HCT116 (cell line): ENCODE measurements around the gene LEMD1. TPM values are rescaled to one million over a fixed set of nuclear protein-coding genes. Genes with fewer than 3 reads are reported as not detected.

ENCODE experiments used
- ATAC-seq: fragments of 200-7000 bp; cut with Tn5 transposase; 2 replicates; pipeline ENCODE4 v1.9.1; 2020; ENCODE audit warnings: mild to moderate bottlenecking, moderate library complexity
- BruUV-seq: library from RNA; stranded (reverse); fragments of 400-500 nt; replicated peaks from 2 replicates; lab custom pipeline; 2021; lab: Mats Ljungman, UMichigan
- CTCF ChIA-PET: fragments of 300-600 bp; sonication (Branson Sonifier 250); formaldehyde crosslinking; loops from one replicate; lab custom pipeline; 2021; ENCODE audit warnings: antibody characterized with exemption; lab: Charles Lee
- POLR2A ChIA-PET: fragments of 300-600, 350-600 bp; sonication (Branson Sonifier 250); formaldehyde crosslinking; loops from one replicate; lab custom pipeline; 2021; ENCODE audit warnings: antibody characterized with exemption; lab: Charles Lee
- RAD21 ChIA-PET, 2 experiments: fragments of 300-600 bp; sonication (Branson Sonifier 250); formaldehyde crosslinking; loops; one replicate each; lab custom pipeline; 2023; ENCODE audit warnings: low total read pairs in 2 of 2; ENCODE audit not compliant: uncharacterized antibody in 2 of 2, unreplicated experiment in 2 of 2, low non-redundant PET in 1 of 2; lab: Charles Lee
- DNase-seq: peaks from one replicate; pipeline ENCODE4 v3.0.0-alpha.2; 2010; ENCODE audit warnings: low read depth, low spot score
- H2AFZ ChIP-seq: fragments of 200-600 bp; shearing (Covaris generic), sonication (generic); 2 replicates; pipeline ENCODE4 v1.6.1; 2017; ENCODE audit warnings: low read depth, mixed run types, mixed read lengths, antibody characterized with exemption, low read length; ENCODE audit not compliant: poor library complexity, severe bottlenecking
- H3K27ac ChIP-seq: 2 replicates; pipeline ENCODE4 v1.5.1; 2012; ENCODE audit warnings: low read depth, low read length
- H3K27me3 ChIP-seq: fragments of 200-600 bp; sonication (generic); 2 replicates; pipeline ENCODE4 v1.6.1; 2016; ENCODE audit warnings: mixed run types, low read length, mixed read lengths; ENCODE audit not compliant: insufficient read depth
- H3K36me3 ChIP-seq, 2 experiments: fragments of 200-500 bp in 1 of 2; fragments of 200-600 bp in 1 of 2; sonication (Bioruptor generic) in 1 of 2; sonication (generic) in 1 of 2; 2 replicates each; pipeline versions ENCODE4 v1.5.1 to v1.6.1; 2014 to 2016; ENCODE audit warnings: low read length in 2 of 2, inconsistent platforms in 1 of 2, mixed read lengths in 1 of 2, mixed run types in 1 of 2; ENCODE audit not compliant: insufficient read depth in 2 of 2, control insufficient read depth in 1 of 2
- H3K4me1 ChIP-seq, 2 experiments: fragments of 200-600 bp in 1 of 2; sonication (generic) in 1 of 2; 2 replicates each; pipeline versions ENCODE4 v1.5.1 to v1.6.1; 2012 to 2017; ENCODE audit warnings: low read length in 2 of 2, inconsistent platforms in 1 of 2, mild to moderate bottlenecking in 1 of 2, mixed read lengths in 1 of 2, mixed run types in 1 of 2, moderate library complexity in 1 of 2; ENCODE audit not compliant: insufficient read depth in 2 of 2, control insufficient read depth in 1 of 2
- H3K4me2 ChIP-seq: fragments of 200-600 bp; sonication (generic); 2 replicates; pipeline ENCODE4 v1.6.1; 2017; ENCODE audit warnings: mixed run types, low read length, mixed read lengths
- H3K4me3 ChIP-seq, 2 experiments: fragments of 200-600 bp in 1 of 2; sonication (generic) in 1 of 2; replicated peaks in 1 of 2; 2 replicates each; pipeline ENCODE4 v1.5.1; 2011 to 2016; ENCODE audit warnings: low read length in 2 of 2, control low read depth in 1 of 2, low read depth in 1 of 2, mild to moderate bottlenecking in 1 of 2, mixed read lengths in 1 of 2, mixed run types in 1 of 2
- H3K79me2 ChIP-seq: fragments of 200-600 bp; sonication (generic); 2 replicates; pipeline ENCODE4 v1.6.1; 2017; ENCODE audit warnings: mild to moderate bottlenecking, mixed run types, low read length, moderate library complexity, mixed read lengths; ENCODE audit not compliant: insufficient read depth
- H3K9ac ChIP-seq: fragments of 200-600 bp; sonication (generic); 2 replicates; pipeline ENCODE4 v1.6.1; 2016; ENCODE audit warnings: low read length, mixed read lengths
- H3K9me2 ChIP-seq: fragments of 200-600 bp; sonication (generic), shearing (Covaris generic); 2 replicates; pipeline ENCODE4 v1.6.1; 2017; ENCODE audit warnings: mixed run types, mild to moderate bottlenecking, moderate library complexity; ENCODE audit not compliant: insufficient read depth
- H3K9me3 ChIP-seq, 2 experiments: fragments of 200-500 bp in 1 of 2; fragments of 200-600 bp in 1 of 2; sonication (Bioruptor generic) in 1 of 2; sonication (generic) in 1 of 2; 2 replicates each; pipeline ENCODE4 v1.6.1; 2014 to 2017; ENCODE audit warnings: low read length in 2 of 2, mixed read lengths in 2 of 2, inconsistent platforms in 1 of 2, low read depth in 1 of 2, mild to moderate bottlenecking in 1 of 2, mixed run types in 1 of 2, moderate library complexity in 1 of 2; ENCODE audit not compliant: control insufficient read depth in 1 of 2, insufficient read depth in 1 of 2
- H4K20me1 ChIP-seq: fragments of 200-600 bp; sonication (generic), shearing (Covaris generic); 2 replicates; pipeline ENCODE4 v1.6.1; 2017; ENCODE audit warnings: mixed run types, mild to moderate bottlenecking, moderate library complexity; ENCODE audit not compliant: insufficient read depth
- ATF3 ChIP-seq: IDR thresholded peaks from 2 replicates; pipeline ENCODE4 v1.6.1; 2012
- CBX3 ChIP-seq: IDR thresholded peaks from 2 replicates; pipeline ENCODE4 v1.6.1; 2012; ENCODE audit warnings: low read depth
- EGR1 ChIP-seq: IDR thresholded peaks from 2 replicates; pipeline ENCODE4 v1.6.1; 2012; ENCODE audit warnings: low read depth
- EZH2phosphoT487 ChIP-seq: fragments of 200-600 bp; IDR thresholded peaks from 2 replicates; pipeline ENCODE4 v1.6.1; 2018; ENCODE audit warnings: antibody characterized with exemption, borderline replicate concordance
- JUND ChIP-seq: IDR thresholded peaks from 2 replicates; pipeline ENCODE4 v1.6.1; 2012
- MAX ChIP-seq: IDR thresholded peaks from 2 replicates; pipeline ENCODE4 v1.6.1; 2012
- POLR2AphosphoS5 ChIP-seq: IDR thresholded peaks from 2 replicates; pipeline ENCODE4 v1.6.1; 2011; ENCODE audit warnings: mild to moderate bottlenecking, low read depth, low read length, moderate library complexity
- RAD21 ChIP-seq: IDR thresholded peaks from 2 replicates; pipeline ENCODE4 v1.6.1; 2012; ENCODE audit warnings: low read depth, mild to moderate bottlenecking
- SIN3A ChIP-seq: IDR thresholded peaks from 2 replicates; pipeline ENCODE4 v1.6.1; 2012; ENCODE audit warnings: low read depth
- SP1 ChIP-seq: IDR thresholded peaks from 2 replicates; pipeline ENCODE4 v1.6.1; 2012; ENCODE audit warnings: low read depth
- TCF7L2 ChIP-seq: IDR thresholded peaks from 2 replicates; pipeline ENCODE4 v1.7.0; 2011; ENCODE audit warnings: borderline replicate concordance, inconsistent platforms; ENCODE audit not compliant: insufficient read depth, insufficient read length; ENCODE audit errors: extremely low read depth
- YY1 ChIP-seq: IDR thresholded peaks from 2 replicates; pipeline ENCODE4 v1.6.1; 2011; ENCODE audit warnings: low read length, low read depth, moderate library complexity, mild to moderate bottlenecking; ENCODE audit not compliant: insufficient replicate concordance; ENCODE audit errors: extremely low read depth
- ZNF274 ChIP-seq: fragments of 200-500 bp; sonication (Bioruptor generic); IDR thresholded peaks from 2 replicates; pipeline ENCODE4 v1.6.1; 2014; ENCODE audit warnings: mild to moderate bottlenecking, low read depth, low read length, inconsistent platforms
- intact Hi-C: fragments of 100-400 bp; cut with micrococcal nuclease; formaldehyde crosslinking; loops from 2 replicates; pipeline ENCODE4 v1.10.0; 2022
- total RNA-seq: library from RNA; stranded (reverse); gene quantifications from one replicate; pipeline ENCODE4 v1.2.1, GENCODE V29; 2021; ENCODE audit not compliant: unreplicated experiment
- TF ChIP-seq, protein P1 (sequence below), 3 experiments: fragments of 200-600 bp in 1 of 3; sonication (generic) in 1 of 3; IDR thresholded peaks in 2 of 3; conservative IDR thresholded peaks in 1 of 3; 2 replicates each; pipeline ENCODE4 v1.5.1; 2012 to 2017; ENCODE audit warnings: low read depth in 2 of 3, low read length in 2 of 3, antibody characterized with exemption in 1 of 3, borderline replicate concordance in 1 of 3, control low read depth in 1 of 3, mild to moderate bottlenecking in 1 of 3, mixed read lengths in 1 of 3, mixed run types in 1 of 3, moderate library complexity in 1 of 3; ENCODE audit not compliant: insufficient read depth in 1 of 3

The LEMD1 gene
- total RNA-seq, 1 experiment from 2014 or later, result 11.9 TPM

- POLR2A ChIA-PET, result no interaction called here
- RAD21 ChIA-PET, result interaction anchor here in 1 of 2 experiments (2.0 kb wide), 1 partner anchor 53 kb away, joined by 7 read pairs; no protein-coding TSS in a partner anchor
These were observed 10.3 kb upstream of the LEMD1 start for GRCh38 chr1:205432116-205432515.

DNA sequence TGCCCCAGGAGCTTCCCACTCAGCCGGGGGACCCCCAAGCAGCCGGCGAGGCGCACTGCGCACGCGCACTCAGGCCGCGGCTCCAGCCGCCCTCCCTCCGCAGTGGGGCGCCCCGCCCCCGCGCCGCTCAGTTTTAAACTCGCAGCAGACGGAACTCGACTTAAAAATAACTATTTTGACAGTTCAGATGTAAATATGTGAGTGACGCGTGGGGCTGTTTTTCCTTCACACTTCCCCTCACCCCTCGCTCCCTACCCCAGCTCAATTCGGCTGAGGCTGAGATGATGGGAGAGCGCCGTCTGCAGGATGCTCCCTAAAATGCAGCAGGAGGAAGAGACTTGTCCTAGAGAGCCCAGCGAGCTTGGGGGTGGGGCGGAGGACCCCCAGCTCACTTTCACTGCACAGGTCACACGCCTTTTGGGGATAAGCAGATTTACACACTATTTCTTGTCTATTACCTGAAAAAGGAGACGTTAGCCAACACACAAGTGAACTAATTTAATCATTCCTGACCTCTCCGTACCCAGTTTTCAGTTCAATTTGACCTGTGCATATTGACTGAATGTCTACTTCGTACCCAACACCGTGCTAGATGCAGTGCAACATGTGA is 8.9 kb upstream of the LEMD1 start:
- Histone ChIP-seq H4K20me1 (no peaks in the 10 kb centered on the region), H3K9ac (no peak overlapping the region), H3K4me3 (peak overlapping the region; percentile 24 to 47), H3K4me2 (peak overlapping the region; percentile 71), H3K4me1 (peaks cover 0 to 16% of the 10 kb centered on the region in 2 experiments; a peak in 1 of 4 replicates), H3K9me3 (no peaks in the 10 kb centered on the region), H3K27me3 (no peaks in the 10 kb centered on the region), H3K27ac (no peak overlapping the region), H2AFZ (no peak overlapping the region), H3K79me2 (no peaks in the 10 kb centered on the region), H3K36me3 (no peaks in the 10 kb centered on the region)
- intact Hi-C loops, result no loop called here
- CTCF ChIA-PET, result interaction anchor here (0.6 to 2.6 kb wide), 13 partner anchors 10 to 159 kb away, joined by 3 to 24 read pairs (median 6); no protein-coding TSS in a partner anchor
- peak; percentile 81 for ATAC-seq
- DNase-seq, result no peak
- RAD21 ChIA-PET, result interaction anchor here (1.1 to 2.0 kb wide), 3 partner anchors 34 to 55 kb away, joined by 3 to 7 read pairs (median 3); no protein-coding TSS in a partner anchor
- POLR2A ChIA-PET, result interaction anchor here (1.6 kb wide), 1 partner anchor 10 kb away, joined by 12 read pairs; no protein-coding TSS in a partner anchor
- BruUV-seq, result no TSS peak
- TF ChIP-seq SP1, result no peak
- peak; percentile 80 for TF ChIP-seq EGR1
- TF ChIP-seq ATF3, result no peak
- TF ChIP-seq POLR2AphosphoS5, result peak; percentile 22; the same call in 1 of the 2 replicates
- TF ChIP-seq YY1, result no peak
- peak; percentile 61 for TF ChIP-seq RAD21
- TF ChIP-seq, protein P1, sequence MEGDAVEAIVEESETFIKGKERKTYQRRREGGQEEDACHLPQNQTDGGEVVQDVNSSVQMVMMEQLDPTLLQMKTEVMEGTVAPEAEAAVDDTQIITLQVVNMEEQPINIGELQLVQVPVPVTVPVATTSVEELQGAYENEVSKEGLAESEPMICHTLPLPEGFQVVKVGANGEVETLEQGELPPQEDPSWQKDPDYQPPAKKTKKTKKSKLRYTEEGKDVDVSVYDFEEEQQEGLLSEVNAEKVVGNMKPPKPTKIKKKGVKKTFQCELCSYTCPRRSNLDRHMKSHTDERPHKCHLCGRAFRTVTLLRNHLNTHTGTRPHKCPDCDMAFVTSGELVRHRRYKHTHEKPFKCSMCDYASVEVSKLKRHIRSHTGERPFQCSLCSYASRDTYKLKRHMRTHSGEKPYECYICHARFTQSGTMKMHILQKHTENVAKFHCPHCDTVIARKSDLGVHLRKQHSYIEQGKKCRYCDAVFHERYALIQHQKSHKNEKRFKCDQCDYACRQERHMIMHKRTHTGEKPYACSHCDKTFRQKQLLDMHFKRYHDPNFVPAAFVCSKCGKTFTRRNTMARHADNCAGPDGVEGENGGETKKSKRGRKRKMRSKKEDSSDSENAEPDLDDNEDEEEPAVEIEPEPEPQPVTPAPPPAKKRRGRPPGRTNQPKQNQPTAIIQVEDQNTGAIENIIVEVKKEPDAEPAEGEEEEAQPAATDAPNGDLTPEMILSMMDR (IDR thresholded peaks at IDR 0.05 in 2 of 3, conservative IDR thresholded peaks at IDR 0.05 in 1 of 3; ENCODE audit: borderline replicate concordance in 1 of 3, insufficient read depth in 1 of 3, low read depth in 2 of 3, low read length in 2 of 3), result peak; percentile 75 to 85 (median 84); a peak in 5 of 6 replicates
- no peak for TF ChIP-seq JUND
- TF ChIP-seq, all 23 proteins: peak for 4
- no peaks in the 10 kb centered on the region for H3K9me2 ChIP-seq

More at GRCh38 chr1:205432116-205432515, 10.3 kb upstream of the LEMD1 start:
- peaks cover 0 to 16% of the 10 kb centered on the region in 2 experiments; a peak in 1 of 4 replicates for H3K4me1 ChIP-seq
- no TSS peak for BruUV-seq
- H3K27ac ChIP-seq, result no peak overlapping the region
- DNase-seq (no peak), ATAC-seq (no peak)
- H3K4me2 ChIP-seq, result no peak overlapping the region
- no peaks in the 10 kb centered on the region for H3K36me3 ChIP-seq
- no peak overlapping the region for H2AFZ ChIP-seq
- H3K27me3 ChIP-seq, result no peaks in the 10 kb centered on the region
- no peaks in the 10 kb centered on the region for H3K9me3 ChIP-seq
- H3K79me2 ChIP-seq, result no peaks in the 10 kb centered on the region
- intact Hi-C loops, result no loop called here
- CTCF ChIA-PET, result interaction anchor here (1.1 to 2.6 kb wide), 4 partner anchors 10 to 92 kb away, joined by 3 to 24 read pairs (median 11); no protein-coding TSS in a partner anchor
- TF ChIP-seq CBX3 (no peak), EZH2phosphoT487 (no peak), MAX (no peak), JUND (no peak), POLR2AphosphoS5 (no peak), TCF7L2 (no peak), SIN3A (no peak), ZNF274 (no peak)
- no peak overlapping the region for H3K9ac ChIP-seq
- no peaks in the 10 kb centered on the region for H4K20me1 ChIP-seq
- no peaks in the 10 kb centered on the region for H3K9me2 ChIP-seq
- no peak overlapping the region for H3K4me3 ChIP-seq
